SK-N-SH (cell line): ENCODE results near the gene KRT14. TPM values are rescaled to one million over a fixed set of nuclear protein-coding genes. Genes with fewer than 3 reads are reported as not detected.
A peak's percentile ranks its signal among the peaks of the same experiment; 100 is the strongest.

Experiments used
- CTCF ChIA-PET: fragments of 300-600, 350-600 bp; formaldehyde crosslinking; extraction: SDS; loops from one replicate; lab custom pipeline; 2021; lab: Yijun Ruan, JAX
- POLR2A ChIA-PET: fragments of 350-600 bp; sonication (Branson Sonifier 250); formaldehyde crosslinking; extraction: SDS; loops from one replicate; lab custom pipeline; 2020; ENCODE audit warnings: antibody characterized with exemption, inconsistent platforms; lab: Yijun Ruan, JAX
- DNase-seq: peaks from one replicate; pipeline ENCODE4 v3.0.0; 2012
- H2AFZ ChIP-seq: fragments of 200-600 bp; sonication (generic); 2 replicates; pipeline ENCODE4 v1.8.1; 2016; ENCODE audit warnings: antibody characterized with exemption, mild to moderate bottlenecking, low read depth
- H3F3A ChIP-seq: fragments of 200-600 bp; sonication (generic); replicated peaks from 2 replicates; pipeline ENCODE3; 2016; ENCODE audit warnings: antibody characterized with exemption, mild to moderate bottlenecking; ENCODE audit not compliant: insufficient read depth
- H3K27ac ChIP-seq, 2 experiments: fragments of 200-500 bp in 1 of 2; fragments of 200-600 bp in 1 of 2; sonication (Bioruptor generic) in 1 of 2; sonication (generic), shearing (Covaris generic) in 1 of 2; 2 replicates each; pipeline versions ENCODE4 v1.5.1 to v1.6.1; 2014 to 2016; ENCODE audit warnings: low read depth in 2 of 2, inconsistent platforms in 1 of 2, low read length in 1 of 2, mild to moderate bottlenecking in 1 of 2, mixed read lengths in 1 of 2
- H3K27me3 ChIP-seq: fragments of 200-600 bp; sonication (generic), shearing (Covaris generic); 2 replicates; pipeline ENCODE4 v1.6.1; 2016; ENCODE audit warnings: mixed run types; ENCODE audit not compliant: insufficient read depth
- H3K36me3 ChIP-seq, 2 experiments: fragments of 200-500 bp in 1 of 2; fragments of 200-600 bp in 1 of 2; sonication (Bioruptor generic) in 1 of 2; sonication (generic) in 1 of 2; replicated peaks in 1 of 2; 2 replicates each; pipeline versions ENCODE3 to v1.5.1; 2014 to 2016; ENCODE audit warnings: low read length in 1 of 2, mild to moderate bottlenecking in 1 of 2; ENCODE audit not compliant: insufficient read depth in 2 of 2, control insufficient read depth in 1 of 2
- H3K4me1 ChIP-seq, 2 experiments: fragments of 200-500 bp in 1 of 2; fragments of 200-600 bp in 1 of 2; sonication (Bioruptor generic) in 1 of 2; sonication (generic), shearing (Covaris generic) in 1 of 2; 2 replicates each; pipeline versions ENCODE4 v1.5.1 to v1.6.1; 2014 to 2016; ENCODE audit warnings: low read depth in 1 of 2, low read length in 1 of 2, mixed run types in 1 of 2; ENCODE audit not compliant: insufficient read depth in 2 of 2, control insufficient read depth in 1 of 2
- H3K4me2 ChIP-seq: fragments of 200-600 bp; sonication (generic), shearing (Covaris generic); 2 replicates; pipeline ENCODE4 v1.6.1; 2017; ENCODE audit warnings: mixed run types
- H3K4me3 ChIP-seq, 2 experiments: fragments of 200-500 bp in 1 of 2; fragments of 200-600 bp in 1 of 2; sonication (Bioruptor generic) in 1 of 2; sonication (generic), shearing (Covaris generic) in 1 of 2; 2 replicates each; pipeline versions ENCODE4 v1.5.1 to v1.8.1; 2014 to 2016; ENCODE audit warnings: low read depth in 2 of 2, inconsistent platforms in 1 of 2, low read length in 1 of 2, mild to moderate bottlenecking in 1 of 2, mixed read lengths in 1 of 2, moderate library complexity in 1 of 2
- H3K79me2 ChIP-seq: fragments of 200-600 bp; sonication (generic); 2 replicates; pipeline ENCODE4 v1.8.1; 2017; ENCODE audit warnings: mild to moderate bottlenecking; ENCODE audit not compliant: insufficient read depth
- H3K9ac ChIP-seq: fragments of 200-600 bp; sonication (generic); 2 replicates; pipeline ENCODE4 v1.6.1; 2017; ENCODE audit warnings: mixed run types
- H3K9me2 ChIP-seq: fragments of 200-600 bp; sonication (generic); 2 replicates; pipeline ENCODE4 v1.6.1; 2017; ENCODE audit warnings: mixed run types
- H3K9me3 ChIP-seq: fragments of 200-600 bp; sonication (generic); 2 replicates; pipeline ENCODE4 v1.6.1; 2017; ENCODE audit warnings: mixed run types, mild to moderate bottlenecking, moderate library complexity
- H4K20me1 ChIP-seq: fragments of 200-600 bp; sonication (generic); 2 replicates; pipeline ENCODE4 v1.6.1; 2017; ENCODE audit warnings: mild to moderate bottlenecking, mixed run types; ENCODE audit not compliant: insufficient read depth
- CHD2 ChIP-seq: fragments of 150-350 bp; IDR thresholded peaks from 2 replicates; pipeline ENCODE4 v1.6.1; 2018; ENCODE audit warnings: low read length; ENCODE audit not compliant: partially characterized antibody
- CTCF ChIP-seq: fragments of 200-600 bp; sonication (generic); IDR thresholded peaks from 2 replicates; pipeline ENCODE4 v1.6.1; 2017; ENCODE audit warnings: antibody characterized with exemption, mild to moderate bottlenecking, moderate library complexity
- EP300 ChIP-seq, 2 experiments: IDR thresholded peaks; 2 replicates each; pipeline versions ENCODE4 v1.4.0 to v1.6.1; 2012; ENCODE audit warnings: borderline replicate concordance in 1 of 2, low read depth in 1 of 2, low read length in 1 of 2
- FOSL2 ChIP-seq: IDR thresholded peaks from 2 replicates; pipeline ENCODE4 v1.4.0; 2012; ENCODE audit warnings: low read depth, mild to moderate bottlenecking, moderate library complexity, borderline replicate concordance
- JUND ChIP-seq: IDR thresholded peaks from 2 replicates; pipeline ENCODE4 v1.4.0; 2012
- MAX ChIP-seq: IDR thresholded peaks from 2 replicates; pipeline ENCODE4 v1.4.0; 2012; ENCODE audit warnings: low read depth
- MEF2A ChIP-seq: IDR thresholded peaks from 2 replicates; pipeline ENCODE4 v1.4.0; 2012; ENCODE audit warnings: low read depth, borderline replicate concordance
- NRF1 ChIP-seq: IDR thresholded peaks from 2 replicates; pipeline ENCODE4 v1.6.1; 2012; ENCODE audit warnings: low read depth, mild to moderate bottlenecking, low read length
- POLR2AphosphoS5 ChIP-seq: IDR thresholded peaks from 2 replicates; pipeline ENCODE4 v1.6.1; 2012; ENCODE audit warnings: low read depth, low read length
- RCOR1 ChIP-seq: fragments of 150-350 bp; IDR thresholded peaks from 2 replicates; pipeline ENCODE4 v1.6.1; 2017; ENCODE audit warnings: antibody characterized with exemption, low read length
- REST ChIP-seq: IDR thresholded peaks from 2 replicates; pipeline ENCODE4 v1.6.1; 2012; ENCODE audit warnings: mild to moderate bottlenecking, low read depth, low read length, moderate library complexity
- TEAD4 ChIP-seq: IDR thresholded peaks from 2 replicates; pipeline ENCODE4 v1.4.0; 2012; ENCODE audit warnings: mild to moderate bottlenecking, borderline replicate concordance; ENCODE audit not compliant: insufficient read depth
- whole genome bisulfite sequencing: methylation state at CpG from one replicate; pipeline ENCODE4 v1.1.6; 2017; ENCODE audit warnings: low lambda C conversion rate; 5-methylcytosine and 5-hydroxymethylcytosine counted together
- polyA plus RNA-seq, 3 experiments: library from polyadenylated mRNA; depleted of rRNA; stranded (reverse); fragments of >200 nt; gene quantifications; 2 replicates each; pipeline ENCODE4 v1.2.3, GENCODE V29; 2012
- TF ChIP-seq, protein P1 (sequence below): IDR thresholded peaks from 2 replicates; pipeline ENCODE4 v1.4.0; 2012; ENCODE audit warnings: low read depth, borderline replicate concordance
- TF ChIP-seq, protein P2 (sequence below): IDR thresholded peaks from 2 replicates; pipeline ENCODE4; 2012
- TF ChIP-seq, protein P3 (sequence below): fragments of 150-350 bp; IDR thresholded peaks from 2 replicates; pipeline ENCODE4 v1.6.1; 2017; ENCODE audit warnings: antibody characterized with exemption, low read length, low read depth, borderline replicate concordance

The KRT14 gene
- polyA plus RNA-seq, 1 of the 3 experiments (the other 2 are of a cell fraction): not detected

- Histone ChIP-seq H3K9me3 (no peaks in the 10 kb centered on the region), H3K9ac (no peak overlapping the region), H3K4me2 (no peak overlapping the region), H3K9me2 (no peaks in the 10 kb centered on the region), H4K20me1 (no peaks in the 10 kb centered on the region), H3K36me3 (no peaks in the 10 kb centered on the region), H3K4me3 (no peak overlapping the region), H3K27ac (peak overlapping the region; percentile 85 to 86), H2AFZ (no peak overlapping the region), H3K27me3 (no peaks in the 10 kb centered on the region), H3K4me1 (peaks cover 17 to 30% of the 10 kb centered on the region in 2 experiments; a peak in 3 of 4 replicates), H3K79me2 (no peaks in the 10 kb centered on the region), H3F3A (peaks cover 28% of the 10 kb centered on the region)
- ChIA-PET POLR2A (interaction anchor here (0.9 kb wide), 1 partner anchor 17 kb away, joined by 4 read pairs; no protein-coding TSS in a partner anchor), CTCF (interaction anchor here (3.6 to 25.5 kb wide), 6 partner anchors 18 to 225 kb away, joined by 48 to 646 read pairs (median 134); partner anchors contain the start of genes KRT13, KRT15 and KRT19)
- 93% methylated on average over 3 of the region's 3 CpGs for WGBS
- TF ChIP-seq JUND (no peak), FOSL2 (no peak), CHD2 (no peak), MAX (no peak), MEF2A (no peak), TEAD4 (no peak), RCOR1 (no peak)
- TF ChIP-seq, protein P1, sequence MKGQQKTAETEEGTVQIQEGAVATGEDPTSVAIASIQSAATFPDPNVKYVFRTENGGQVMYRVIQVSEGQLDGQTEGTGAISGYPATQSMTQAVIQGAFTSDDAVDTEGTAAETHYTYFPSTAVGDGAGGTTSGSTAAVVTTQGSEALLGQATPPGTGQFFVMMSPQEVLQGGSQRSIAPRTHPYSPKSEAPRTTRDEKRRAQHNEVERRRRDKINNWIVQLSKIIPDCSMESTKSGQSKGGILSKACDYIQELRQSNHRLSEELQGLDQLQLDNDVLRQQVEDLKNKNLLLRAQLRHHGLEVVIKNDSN: no peak
- TF ChIP-seq, protein P2, sequence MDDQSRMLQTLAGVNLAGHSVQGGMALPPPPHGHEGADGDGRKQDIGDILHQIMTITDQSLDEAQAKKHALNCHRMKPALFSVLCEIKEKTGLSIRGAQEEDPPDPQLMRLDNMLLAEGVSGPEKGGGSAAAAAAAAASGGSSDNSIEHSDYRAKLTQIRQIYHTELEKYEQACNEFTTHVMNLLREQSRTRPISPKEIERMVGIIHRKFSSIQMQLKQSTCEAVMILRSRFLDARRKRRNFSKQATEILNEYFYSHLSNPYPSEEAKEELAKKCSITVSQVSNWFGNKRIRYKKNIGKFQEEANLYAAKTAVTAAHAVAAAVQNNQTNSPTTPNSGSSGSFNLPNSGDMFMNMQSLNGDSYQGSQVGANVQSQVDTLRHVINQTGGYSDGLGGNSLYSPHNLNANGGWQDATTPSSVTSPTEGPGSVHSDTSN: no peak
- TF ChIP-seq, protein P3, sequence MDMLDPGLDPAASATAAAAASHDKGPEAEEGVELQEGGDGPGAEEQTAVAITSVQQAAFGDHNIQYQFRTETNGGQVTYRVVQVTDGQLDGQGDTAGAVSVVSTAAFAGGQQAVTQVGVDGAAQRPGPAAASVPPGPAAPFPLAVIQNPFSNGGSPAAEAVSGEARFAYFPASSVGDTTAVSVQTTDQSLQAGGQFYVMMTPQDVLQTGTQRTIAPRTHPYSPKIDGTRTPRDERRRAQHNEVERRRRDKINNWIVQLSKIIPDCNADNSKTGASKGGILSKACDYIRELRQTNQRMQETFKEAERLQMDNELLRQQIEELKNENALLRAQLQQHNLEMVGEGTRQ: no peak
- no peak for DNase-seq
Measured at GRCh38 chr17:41546819-41547218, 39.9 kb downstream of the KRT14 start.

GRCh38 chr17:41545829-41546410, 40.8 kb downstream of the KRT14 start:
- Histone ChIP-seq H3K9me2 (no peaks in the 10 kb centered on the region), H3K4me3 (no peak overlapping the region), H4K20me1 (no peaks in the 10 kb centered on the region), H3K9ac (no peak overlapping the region), H2AFZ (no peak overlapping the region), H3K27ac (no peak overlapping the region), H3K4me1 (peaks cover 17 to 30% of the 10 kb centered on the region in 2 experiments; a peak in 3 of 4 replicates), H3K36me3 (no peaks in the 10 kb centered on the region), H3K27me3 (no peaks in the 10 kb centered on the region), H3K79me2 (no peaks in the 10 kb centered on the region), H3K9me3 (no peaks in the 10 kb centered on the region), H3F3A (peaks cover 28% of the 10 kb centered on the region), H3K4me2 (no peak overlapping the region)
- ChIA-PET POLR2A (no interaction called here), CTCF (interaction anchor here (0.6 to 25.5 kb wide), 5 partner anchors 20 to 224 kb away, joined by 3 to 646 read pairs (median 61); no protein-coding TSS in a partner anchor)
- DNase-seq: no peak
- 89% methylated on average over 12 of the region's 13 CpGs for WGBS
- TF ChIP-seq MEF2A (no peak), FOSL2 (no peak), CHD2 (no peak), CTCF (no peak), JUND (no peak), POLR2AphosphoS5 (no peak), NRF1 (no peak), EP300 (IDR thresholded peaks at IDR 0.05; ENCODE audit: borderline replicate concordance in 1 of 2, low read depth in 1 of 2, low read length in 1 of 2) (no peak), REST (no peak)
- TF ChIP-seq, protein P1: no peak
